Stomach (tissue), 4 donors: ENCODE data around the gene CNP.

Experiments
- CTCF ChIP-seq, 7 experiments: fragments of 450-650 bp in 4 of 7; fragments of 200-600 bp in 3 of 7; sonication (generic) in 3 of 7; IDR thresholded peaks; one replicate each; pipeline ENCODE4 v1.5.1; 2016 to 2019; ENCODE audit warnings: antibody characterized with exemption in 7 of 7, control low read depth in 2 of 7, mild to moderate bottlenecking in 1 of 7
- EP300 ChIP-seq: sonication (generic); formaldehyde crosslinking; IDR thresholded peaks from one replicate; pipeline ENCODE4 v1.6.1; 2017; ENCODE audit warnings: antibody characterized with exemption
- POLR2A ChIP-seq, 4 donors: fragments of 450-650 bp; IDR thresholded peaks; one replicate each; pipeline ENCODE4 v1.6.1; 2016; ENCODE audit warnings: antibody characterized with exemption in 4 of 4, control low read depth in 2 of 4, mild to moderate bottlenecking in 1 of 4, moderate library complexity in 1 of 4
- POLR2AphosphoS5 ChIP-seq, 3 donors: sonication (generic); formaldehyde crosslinking; IDR thresholded peaks; one replicate each; pipeline ENCODE4 v1.6.1; 2016; ENCODE audit warnings: antibody characterized with exemption in 3 of 3

GRCh38 chr17:42019509-42020404, 53.2 kb downstream of the CNP start, which contains the start of gene NKIRAS2:
- TF ChIP-seq CTCF (IDR thresholded peaks at IDR 0.05) (peak in 5 of 7 experiments; percentile 93 to 97 (median 94)), POLR2A (IDR thresholded peaks at IDR 0.05) (no peak), EP300 (no peak), POLR2AphosphoS5 (IDR thresholded peaks at IDR 0.05) (peak; percentile 64 to 86 (median 68))
